HUDEP-2 (cell line): ENCODE data around the gene PVALB.

ENCODE experiments used
- DNase-seq, 76 experiments: peaks; one replicate each; lab custom pipeline; 2025; ENCODE audit not compliant: unreplicated experiment in 76 of 76; lab: John Stamatoyannopoulos, UW

The PVALB gene

DNA sequence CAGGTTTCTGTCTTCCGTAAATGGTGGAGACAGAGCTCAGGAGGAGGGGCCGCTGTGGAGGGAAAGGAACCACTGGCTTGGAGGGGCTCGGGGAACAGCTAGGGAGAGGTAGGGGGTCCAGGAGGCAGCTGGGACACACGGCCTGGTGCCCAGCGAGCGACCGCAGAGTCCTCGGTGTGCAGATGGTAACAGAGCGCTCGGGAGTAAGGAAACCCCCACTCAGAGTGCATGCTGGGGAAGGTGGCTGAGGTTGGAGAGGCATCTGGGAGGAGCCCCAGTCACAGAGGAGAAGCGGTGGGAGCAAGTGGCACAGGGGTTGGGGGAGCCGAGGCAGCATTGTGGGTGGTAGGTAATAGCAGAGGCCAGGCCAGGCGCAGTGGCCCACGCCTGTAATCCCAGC is 33.2 kb upstream of the PVALB start:
- no peak for DNase-seq

DNA sequence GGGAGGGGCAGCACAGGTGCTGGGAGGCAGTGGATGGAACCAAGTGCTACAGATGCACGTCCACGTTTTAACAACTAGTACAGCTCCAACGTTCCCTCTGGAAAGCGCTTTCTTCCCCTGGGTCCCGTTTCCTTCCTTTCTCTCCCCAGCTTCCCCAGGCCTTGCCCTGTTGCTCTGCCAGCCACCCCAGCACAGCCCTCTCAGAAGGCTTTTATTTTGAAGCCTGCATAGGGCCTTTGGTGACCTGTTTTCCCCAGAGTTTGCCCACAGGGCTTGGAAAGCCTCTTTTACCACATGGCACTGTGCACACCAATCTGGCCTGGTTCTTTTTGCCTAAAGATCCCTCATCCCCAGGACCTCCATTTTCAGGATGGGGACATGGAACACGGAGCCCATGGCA is 30.1 kb upstream of the PVALB start:
- DNase-seq, result no peak

DNA sequence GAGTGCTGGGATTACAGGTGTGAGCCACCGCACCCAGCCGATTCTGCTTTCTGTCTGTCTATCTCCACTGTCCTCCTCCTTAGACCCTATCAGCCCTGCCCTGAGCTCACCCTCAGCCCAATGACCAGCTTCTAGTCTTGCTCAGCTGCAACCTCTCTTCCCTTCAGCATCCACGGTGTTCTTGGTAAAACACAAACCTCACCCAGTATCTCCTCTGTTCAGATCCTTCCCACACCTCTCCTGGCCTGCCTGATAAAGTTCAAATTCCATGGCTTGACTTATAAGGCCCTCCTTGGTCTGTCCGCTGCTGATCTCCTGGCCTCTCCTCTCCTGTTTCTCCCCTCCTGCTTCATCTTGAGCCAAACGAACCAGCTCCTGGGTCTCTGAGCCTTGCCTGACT is 29.4 kb upstream of the PVALB start:
- no peak for DNase-seq

DNA sequence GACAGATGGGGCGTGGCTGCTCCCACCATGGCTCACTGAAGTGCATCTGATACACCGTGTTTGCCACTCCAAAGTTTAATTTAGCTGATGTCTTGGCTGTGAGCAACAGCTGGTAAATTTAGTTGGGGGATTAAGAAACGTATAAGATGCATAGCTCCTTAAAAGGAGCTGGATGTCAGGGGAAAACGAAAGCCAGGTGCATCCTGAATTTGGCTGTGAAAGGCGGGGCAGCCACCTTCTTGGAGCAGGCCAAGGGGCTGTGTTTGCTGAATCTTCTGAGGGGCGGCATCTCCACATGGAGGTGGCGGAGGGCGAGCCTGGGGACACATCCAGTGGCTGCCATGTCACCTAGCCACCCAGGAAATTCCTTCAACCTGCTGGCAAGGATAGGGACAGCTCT is 23.3 kb upstream of the PVALB start:
- no peak for DNase-seq

DNA sequence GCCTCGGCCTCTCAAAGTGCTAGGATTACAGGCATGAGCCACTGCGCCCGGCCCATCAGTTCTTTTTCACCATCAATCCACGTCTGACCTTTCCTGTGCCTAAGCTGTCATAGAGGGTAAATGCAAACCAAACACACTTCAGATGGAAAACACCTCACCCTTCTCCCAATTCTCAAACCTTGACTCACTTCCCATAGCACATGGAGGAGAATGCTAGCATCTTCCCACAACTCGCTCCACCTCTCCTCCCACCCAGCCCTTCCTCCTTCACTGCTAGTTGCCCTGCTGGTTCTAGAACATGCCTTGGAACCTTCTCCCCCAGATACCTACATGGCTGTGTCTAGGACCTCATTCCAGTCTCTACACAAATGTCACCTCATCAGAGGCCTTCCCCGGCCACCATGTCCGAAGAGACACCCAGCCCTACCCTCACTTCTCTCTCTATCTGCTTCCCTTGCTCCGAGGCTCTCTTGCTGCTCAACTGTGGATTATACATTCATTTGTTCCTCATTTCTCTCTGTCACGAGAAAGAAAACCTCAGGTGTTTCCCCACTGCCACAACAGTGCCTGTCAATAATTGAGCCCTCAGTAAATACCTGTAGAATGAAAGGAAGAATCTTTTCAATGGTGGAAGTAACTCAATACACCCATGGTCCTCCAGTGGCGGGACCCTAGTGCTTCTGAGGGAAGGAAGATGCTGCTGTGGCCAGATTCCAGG is 22.7 kb upstream of the PVALB start:
- no peak for DNase-seq

DNA sequence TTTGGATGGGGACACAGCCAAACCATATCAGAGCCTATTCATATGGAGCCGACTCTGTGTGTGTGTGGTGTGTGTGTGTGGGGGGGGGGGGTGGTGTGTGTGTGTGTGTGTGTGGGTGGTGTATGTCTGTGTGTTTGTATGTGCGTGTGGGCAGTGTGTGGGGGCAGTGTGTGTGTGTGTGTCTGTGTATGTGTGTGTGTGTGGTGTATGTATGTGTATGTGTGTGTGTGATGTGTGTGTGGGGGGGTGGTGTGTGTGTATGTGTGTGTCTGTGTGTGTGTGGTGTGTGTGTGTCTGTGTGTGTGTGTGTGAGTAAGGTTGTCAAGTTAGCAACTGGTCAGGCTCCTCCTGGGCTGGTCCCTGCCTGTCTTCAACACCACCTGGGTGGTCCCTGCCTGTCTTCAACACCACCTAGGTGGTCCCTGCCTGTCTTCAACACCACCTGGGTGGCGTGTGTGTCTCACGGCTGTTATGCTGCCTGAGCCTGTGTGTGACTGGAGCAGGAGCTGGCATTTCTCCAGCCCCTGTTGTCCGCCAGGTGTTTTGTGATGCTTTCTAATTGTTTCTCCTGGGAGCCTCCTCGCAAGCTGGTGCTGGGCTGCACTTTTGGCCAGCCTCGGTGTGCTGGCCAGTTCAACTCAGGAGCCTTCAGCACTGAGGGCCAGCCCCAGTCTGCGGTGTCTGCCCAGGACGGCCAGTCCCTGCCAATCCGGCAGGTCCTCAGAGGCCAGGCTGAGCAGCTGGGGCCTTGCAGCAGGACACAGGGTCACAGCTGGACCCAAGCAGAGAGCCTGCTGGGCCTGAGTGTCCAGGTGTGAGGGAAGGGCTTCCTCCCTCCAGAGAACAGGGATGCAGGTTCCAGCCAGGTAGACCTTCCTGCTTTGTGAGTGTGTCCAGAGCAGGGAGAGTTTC is 21.5 kb upstream of the PVALB start:
- DNase-seq, result no peak

DNA sequence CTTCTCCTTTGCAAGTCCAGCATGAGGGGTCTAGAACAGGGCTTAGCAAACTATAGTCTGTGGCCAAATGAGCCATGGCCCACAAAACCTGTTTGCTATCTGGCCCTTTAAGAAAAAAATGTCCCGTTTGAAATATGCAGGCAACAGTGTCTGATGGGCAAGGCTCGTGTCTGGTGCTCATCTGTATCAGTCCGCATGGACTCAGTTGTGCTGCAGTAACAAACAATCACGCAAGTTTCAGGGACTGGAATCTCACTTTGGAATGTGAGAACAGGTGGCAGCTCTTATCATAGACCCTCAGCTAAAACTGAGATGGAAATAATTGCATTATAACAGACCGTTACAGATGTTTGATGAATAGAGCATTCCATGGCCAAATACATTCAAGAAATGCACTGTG is 19.1 kb upstream of the PVALB start:
- DNase-seq, result no peak

DNA sequence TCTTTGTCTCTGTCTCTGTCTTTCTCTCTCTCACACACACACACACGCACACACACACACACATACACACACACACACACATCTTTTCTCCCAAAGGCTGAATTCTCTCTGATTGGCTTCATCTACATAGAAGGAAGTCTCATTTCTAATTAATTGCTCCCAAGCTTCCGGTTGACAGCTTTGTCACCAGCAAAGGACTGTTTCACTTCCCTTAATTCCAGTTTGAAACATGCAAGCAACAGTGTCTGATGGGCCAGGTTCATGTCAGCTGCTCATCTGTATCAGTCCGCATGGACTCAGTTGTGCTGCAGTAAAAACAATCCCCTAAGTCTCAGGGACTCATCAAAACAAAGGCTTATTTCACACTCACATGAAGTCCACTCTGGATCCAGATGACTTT is 16.2 kb upstream of the PVALB start:
- no peak for DNase-seq

DNA sequence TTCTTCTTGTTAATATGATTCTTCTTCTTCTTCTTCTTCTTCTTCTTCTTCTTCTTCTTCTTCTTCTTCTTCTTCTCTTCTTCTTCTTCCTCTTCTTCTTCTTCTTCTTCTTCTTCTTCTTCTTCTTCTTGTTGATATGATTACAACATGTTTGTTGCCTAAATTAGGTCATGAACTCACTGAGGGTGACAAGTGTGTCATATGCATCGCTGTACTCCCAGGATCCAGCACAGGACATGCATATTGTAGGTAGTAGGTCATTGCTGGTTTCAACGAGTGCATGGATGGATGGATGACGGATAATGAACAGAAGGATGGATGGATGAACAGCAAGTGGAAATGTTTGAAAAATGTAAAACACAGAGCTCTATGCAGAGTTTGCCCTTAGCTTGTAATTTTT is 14.9 kb upstream of the PVALB start:
- no peak for DNase-seq

DNA sequence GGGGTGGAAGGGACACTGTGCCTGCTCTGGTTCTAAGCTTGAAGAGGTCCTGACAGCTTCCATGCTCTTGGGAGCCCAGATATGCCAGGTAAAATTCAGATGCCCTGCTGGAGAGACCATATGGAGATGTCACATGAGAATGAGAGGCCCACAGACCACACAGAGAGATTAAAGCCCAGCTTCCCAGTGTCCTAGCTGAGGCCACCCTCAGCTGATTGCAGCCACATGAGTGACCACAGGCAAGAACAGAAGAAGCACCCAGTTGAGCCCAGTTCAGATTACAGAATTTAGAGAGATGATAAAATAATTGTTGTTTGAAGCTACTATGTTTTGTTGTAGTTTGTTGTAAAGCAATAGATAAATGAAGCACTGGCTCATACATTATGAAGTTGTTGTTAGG is 14.4 kb upstream of the PVALB start:
- DNase-seq, result no peak

DNA sequence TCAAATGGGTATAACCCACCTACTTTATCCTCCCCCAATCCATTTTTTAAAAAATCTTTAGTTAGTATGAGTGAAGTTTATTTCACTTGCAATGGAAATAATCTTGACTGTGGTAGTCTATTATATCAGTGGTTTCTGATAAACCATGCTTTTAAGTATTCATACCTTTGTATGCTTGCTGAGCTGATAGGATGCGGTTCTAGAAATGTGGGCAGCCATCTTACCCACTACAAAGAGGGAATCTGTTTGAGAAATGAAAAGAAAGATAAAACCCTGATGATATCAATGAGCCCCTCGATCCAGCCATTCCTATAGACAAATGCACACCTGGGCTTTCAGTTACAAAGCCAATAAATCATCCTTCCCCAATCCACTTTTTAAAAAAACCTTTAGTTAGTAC is 13.8 kb upstream of the PVALB start:
- no peak for DNase-seq

DNA sequence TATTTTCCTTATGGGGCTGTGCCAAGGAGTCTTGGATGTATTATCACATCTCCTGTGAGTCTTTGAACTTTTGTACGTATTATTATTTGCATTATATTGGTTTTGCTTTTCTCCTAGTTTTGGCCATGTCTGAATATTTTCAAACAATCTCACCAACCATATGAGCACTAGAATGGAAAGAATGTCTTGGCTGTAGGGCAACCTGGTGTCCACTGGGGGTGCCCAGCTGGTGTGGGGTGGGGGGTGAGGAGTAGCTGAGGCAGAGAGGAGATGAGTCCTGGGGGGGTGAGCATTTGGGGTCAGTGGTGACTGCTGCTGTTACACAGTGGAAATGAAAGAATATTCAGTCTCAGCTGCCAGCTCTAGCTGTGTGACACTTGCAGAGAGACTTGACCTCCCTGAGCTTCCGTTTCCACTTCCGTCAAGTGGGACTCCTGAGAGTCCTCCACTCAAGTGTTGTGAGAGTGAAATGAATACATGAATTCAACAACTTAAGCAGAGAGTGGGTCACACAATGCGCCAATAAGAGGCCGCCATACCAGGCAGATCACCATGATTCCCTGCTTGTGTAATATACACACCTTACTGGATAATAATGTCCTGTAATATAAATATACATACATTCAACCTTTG is 12.7 kb upstream of the PVALB start:
- no peak for DNase-seq

DNA sequence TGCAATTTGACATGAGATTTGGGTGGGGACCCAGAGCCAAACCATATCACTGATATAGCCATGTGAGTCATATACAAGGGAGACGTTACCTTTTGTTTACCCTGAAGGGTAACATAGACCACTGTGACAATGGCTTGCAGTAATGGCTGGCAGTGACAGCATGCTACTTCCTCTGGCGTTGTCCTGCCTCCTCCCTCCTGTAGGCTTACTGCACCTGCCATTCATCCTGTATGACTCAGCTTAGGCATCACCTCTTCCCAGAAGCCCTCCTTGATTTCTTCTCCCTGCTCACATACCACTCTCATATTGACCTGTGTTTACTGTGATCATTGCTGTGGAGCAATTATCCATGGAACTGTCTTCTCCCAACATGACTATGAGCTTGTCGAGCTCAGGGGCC is 12.0 kb upstream of the PVALB start:
- no peak for DNase-seq

DNA sequence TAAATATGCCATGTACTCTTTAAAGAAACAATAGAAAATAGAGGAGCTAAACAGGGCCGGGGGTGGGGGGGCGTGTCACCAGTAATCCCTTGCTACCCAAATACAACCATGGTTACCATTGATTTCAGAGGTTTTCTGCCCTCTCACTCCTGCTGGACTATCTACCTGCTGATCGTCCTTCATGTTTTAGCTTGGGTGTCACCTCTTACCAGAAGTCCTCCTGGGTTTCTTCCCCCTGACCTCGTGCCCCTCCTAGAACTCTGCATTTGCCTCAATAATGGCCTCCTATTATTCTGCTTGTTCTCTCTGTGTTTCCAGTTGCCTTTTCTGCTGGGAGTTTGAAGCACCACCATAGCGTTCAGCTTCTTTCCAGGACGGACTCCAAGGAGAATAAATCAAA is 9.4 kb upstream of the PVALB start:
- no peak for DNase-seq

DNA sequence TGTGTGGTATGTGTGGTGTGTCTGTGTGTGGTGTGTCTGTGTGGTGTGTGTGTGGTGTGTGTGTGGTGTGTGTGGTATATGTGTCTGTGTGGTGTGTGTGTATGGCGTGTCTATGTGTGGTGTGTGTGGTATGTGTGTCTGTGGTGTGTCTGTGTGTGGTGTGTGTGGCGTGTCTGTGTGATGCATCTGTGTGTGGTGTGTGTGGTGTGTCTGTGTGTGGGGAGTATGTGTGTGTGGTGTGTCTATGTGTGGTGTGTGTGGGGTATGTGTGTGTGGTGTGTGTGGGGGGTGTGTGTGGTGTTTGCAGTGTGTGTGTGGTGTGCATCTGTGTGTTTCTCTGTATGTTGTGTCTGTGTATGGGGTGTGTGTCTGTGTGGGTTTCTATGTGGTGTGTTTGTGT is 7.8 kb upstream of the PVALB start:
- no peak for DNase-seq

DNA sequence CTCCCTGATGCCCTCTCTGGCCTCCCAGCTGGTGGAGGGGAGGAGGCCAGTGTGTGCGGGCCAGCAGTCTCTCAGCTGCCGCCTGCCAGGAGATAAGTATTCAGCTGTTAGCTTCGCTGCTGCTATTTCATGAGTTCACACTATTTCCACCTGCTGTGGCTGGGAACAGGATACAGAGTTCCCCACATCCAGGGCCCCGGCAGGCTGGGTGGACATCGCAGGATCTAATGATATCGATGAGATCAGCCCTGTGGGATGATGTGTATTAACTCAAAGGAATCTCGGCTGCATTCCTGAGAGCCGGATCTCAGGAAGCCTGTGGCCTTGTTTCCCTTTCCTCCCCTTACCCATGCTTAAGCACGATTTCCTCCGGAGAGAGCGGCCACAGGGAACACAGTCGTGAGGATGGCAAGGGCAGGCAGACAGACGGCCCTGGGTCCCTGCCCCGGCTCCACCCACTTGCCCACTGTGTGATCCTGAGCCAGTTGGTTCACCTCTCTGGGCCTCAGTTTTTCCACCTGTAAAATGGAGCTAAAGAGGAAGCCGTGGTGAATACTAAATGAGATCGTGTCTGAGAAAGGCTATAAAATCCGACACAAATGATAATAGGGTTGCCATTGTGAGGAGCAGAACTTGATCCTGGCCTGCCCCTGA is 6.5 kb upstream of the PVALB start:
- no peak for DNase-seq

DNA sequence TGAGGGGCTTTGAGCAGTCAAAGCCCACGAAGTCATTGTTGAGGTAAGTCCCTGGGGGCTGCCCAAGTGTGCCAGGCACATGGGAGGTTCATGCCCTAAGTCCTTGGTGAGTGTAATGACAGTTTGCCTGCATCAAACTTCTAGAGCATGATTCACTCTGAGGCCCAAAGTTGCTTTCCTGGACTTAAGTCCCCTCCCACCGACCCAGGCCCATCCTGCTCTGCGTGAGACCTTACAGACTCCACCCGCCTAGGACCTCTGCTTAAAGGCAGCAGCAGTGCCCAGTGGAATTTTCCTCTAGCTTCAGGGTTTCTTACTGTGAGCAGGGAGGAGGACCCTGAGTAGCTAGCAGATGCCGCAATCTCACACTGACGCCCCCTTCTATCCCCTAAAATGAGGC is 5.7 kb upstream of the PVALB start:
- no peak for DNase-seq

DNA sequence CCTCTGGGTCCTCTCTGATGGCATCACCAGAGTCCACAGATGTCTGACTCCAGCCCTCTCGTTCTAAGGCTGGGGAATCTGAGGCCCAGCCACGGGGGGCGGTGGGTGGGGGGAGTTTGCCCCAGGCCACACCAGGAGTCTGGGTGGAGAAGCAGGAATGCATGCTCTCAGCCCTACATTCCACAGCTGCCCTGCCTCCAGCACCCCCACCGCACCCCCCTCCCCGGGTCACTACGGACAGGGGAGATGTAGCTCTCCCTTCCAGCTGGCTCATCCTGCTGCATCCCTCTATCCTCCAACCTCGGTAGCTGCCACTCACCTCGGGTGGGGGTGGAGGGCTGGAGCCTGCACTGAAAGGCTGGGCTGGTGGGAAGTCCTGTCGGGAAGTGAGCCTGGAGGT is 2.3 kb upstream of the PVALB start:
- DNase-seq, result no peak

DNA sequence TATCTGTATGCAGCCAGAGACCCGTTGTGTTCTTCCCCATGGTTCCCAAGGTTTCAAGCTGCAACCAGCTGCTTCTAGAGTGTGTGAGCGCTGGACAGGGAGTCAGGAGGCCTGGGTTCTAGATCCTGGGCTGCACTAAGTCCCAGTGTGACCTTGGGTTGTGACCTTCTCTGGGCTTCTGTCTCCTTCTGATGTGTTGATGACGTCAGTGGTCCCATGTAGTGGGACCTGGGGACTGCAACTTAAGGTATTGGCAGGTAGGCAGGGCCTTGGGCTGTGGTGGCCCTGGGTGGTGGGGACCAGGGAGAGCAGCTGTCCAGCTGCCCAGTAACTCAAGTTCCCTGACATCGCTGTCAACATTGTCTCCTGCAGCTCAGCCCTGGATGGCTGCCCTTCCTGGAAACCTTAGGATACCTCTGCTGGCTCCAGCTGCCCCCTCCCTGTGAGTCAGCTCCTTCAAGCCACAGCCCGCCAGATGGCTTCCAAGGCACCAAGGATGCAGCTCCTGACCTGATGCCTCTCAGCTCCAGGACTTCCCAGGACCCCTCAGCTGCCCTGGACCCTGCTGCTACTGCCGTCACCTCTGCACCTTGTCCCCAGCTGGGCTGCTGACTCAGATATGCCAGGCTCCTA is 1.3 kb upstream of the PVALB start:
- DNase-seq, result no peak

DNA sequence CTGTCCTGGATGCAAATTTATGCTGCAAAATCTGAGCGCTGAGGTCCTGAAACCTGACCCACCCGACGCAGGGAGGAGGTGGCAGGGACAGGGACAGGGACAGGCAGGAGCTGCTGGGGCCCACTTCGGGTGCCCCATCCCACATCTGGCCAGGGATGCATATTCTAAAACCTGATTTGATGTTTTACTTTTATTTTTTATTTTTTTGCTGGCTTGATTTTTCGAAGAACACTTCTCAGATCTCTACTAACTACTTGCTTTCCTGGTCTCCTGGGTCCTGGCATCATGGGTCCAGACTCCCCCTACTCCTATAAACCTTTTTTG is 652 bp upstream of the PVALB start:
- DNase-seq, result no peak

DNA sequence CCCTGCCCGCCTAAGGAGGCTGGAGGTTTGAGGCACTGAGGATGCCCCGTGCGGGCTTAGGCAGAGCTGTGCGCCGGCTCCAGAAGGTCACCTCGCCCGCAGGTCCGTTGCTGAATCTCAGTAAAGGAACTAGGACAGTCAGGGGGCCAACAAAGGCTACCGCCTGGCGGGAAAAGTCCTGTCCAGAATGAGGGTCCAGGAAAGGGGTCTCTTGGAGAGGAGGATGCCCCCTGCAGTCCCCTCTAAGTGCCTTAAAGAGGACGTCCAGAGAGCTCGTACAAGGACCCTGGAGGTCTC is 548 bp downstream of the PVALB start:
- DNase-seq, result no peak
